ENCODE results near the gene SLC16A9.
"Not testable (repeated sequence)": the region's sequence is repeated elsewhere in the genome, so short reads cannot be mapped to it uniquely, and the experiment has no call there.

Gene SLC16A9

GRCh38 chr10:59709395-59710125 is at the start of gene SLC16A9:
SLC16A9 (minus strand) TSS chr10:59709850; CDS start chr10:59684291, 25,559 bp downstream.
- DNase-seq = peak; percentile 62
- in situ Hi-C loops (cut with HindIII; ENCODE audit: low pct_ligation_motif_present, low pct_unique_long_range_greater_than_20kb, low sequenced_read_pairs) = no loop called here

GRCh38 chr10:59757966-59758365 is 48.3 kb upstream of the SLC16A9 start:
- DNase-seq = no peak
- in situ Hi-C loops (cut with HindIII; ENCODE audit: low pct_ligation_motif_present, low pct_unique_long_range_greater_than_20kb, low sequenced_read_pairs) = no loop called here

GRCh38 chr10:59754951-59755350 is 45.3 kb upstream of the SLC16A9 start:
- in situ Hi-C loops (cut with HindIII; ENCODE audit: low pct_ligation_motif_present, low pct_unique_long_range_greater_than_20kb, low sequenced_read_pairs) = no loop called here
- DNase-seq = no peak

GRCh38 chr10:59753267-59753666 is 43.6 kb upstream of the SLC16A9 start, which contains the start of gene MRLN:
MRLN (minus strand) TSS chr10:59753455.
- in situ Hi-C loops (cut with HindIII; ENCODE audit: low pct_ligation_motif_present, low pct_unique_long_range_greater_than_20kb, low sequenced_read_pairs) = no loop called here
- DNase-seq = no peak

- DNase-seq = no peak
- in situ Hi-C loops (cut with HindIII; ENCODE audit: low pct_ligation_motif_present, low pct_unique_long_range_greater_than_20kb, low sequenced_read_pairs) = no loop called here
Measured at GRCh38 chr10:59752278-59752940, 42.8 kb upstream of the SLC16A9 start.

GRCh38 chr10:59750155-59750945 is 40.7 kb upstream of the SLC16A9 start:
- no peak for DNase-seq
- in situ Hi-C loops (cut with HindIII; ENCODE audit: low pct_ligation_motif_present, low pct_unique_long_range_greater_than_20kb, low sequenced_read_pairs) = no loop called here

- in situ Hi-C loops (cut with HindIII; ENCODE audit: low pct_ligation_motif_present, low pct_unique_long_range_greater_than_20kb, low sequenced_read_pairs) = no loop called here
- DNase-seq = no peak
Measured at GRCh38 chr10:59748834-59749233, 39.2 kb upstream of the SLC16A9 start.

GRCh38 chr10:59745163-59745650 is 35.6 kb upstream of the SLC16A9 start:
- in situ Hi-C loops (cut with HindIII; ENCODE audit: low pct_ligation_motif_present, low pct_unique_long_range_greater_than_20kb, low sequenced_read_pairs) = no loop called here
- DNase-seq = no peak

GRCh38 chr10:59744762-59745161 is 35.1 kb upstream of the SLC16A9 start:
- DNase-seq; in situ Hi-C loops (cut with HindIII; ENCODE audit: low pct_ligation_motif_present, low pct_unique_long_range_greater_than_20kb, low sequenced_read_pairs): not testable (repeated sequence)

GRCh38 chr10:59744156-59744555 is 34.5 kb upstream of the SLC16A9 start:
- in situ Hi-C loops (cut with HindIII; ENCODE audit: low pct_ligation_motif_present, low pct_unique_long_range_greater_than_20kb, low sequenced_read_pairs) = not testable (repeated sequence)

GRCh38 chr10:59741583-59741982 is 31.9 kb upstream of the SLC16A9 start:
- in situ Hi-C loops (cut with HindIII; ENCODE audit: low pct_ligation_motif_present, low pct_unique_long_range_greater_than_20kb, low sequenced_read_pairs) = no loop called here

More at GRCh38 chr10:59744156-59744555, 34.5 kb upstream of the SLC16A9 start:
- not testable (repeated sequence) for DNase-seq

GRCh38 chr10:59741048-59741447 is 31.4 kb upstream of the SLC16A9 start:
- in situ Hi-C loops (cut with HindIII; ENCODE audit: low pct_ligation_motif_present, low pct_unique_long_range_greater_than_20kb, low sequenced_read_pairs) = no loop called here
- DNase-seq = no peak

More at GRCh38 chr10:59741583-59741982, 31.9 kb upstream of the SLC16A9 start:
- DNase-seq = no peak

- no peak for DNase-seq
- in situ Hi-C loops (cut with HindIII; ENCODE audit: low pct_ligation_motif_present, low pct_unique_long_range_greater_than_20kb, low sequenced_read_pairs) = no loop called here
Measured at GRCh38 chr10:59736749-59737148, 27.1 kb upstream of the SLC16A9 start.

GRCh38 chr10:59735296-59735695 is 25.6 kb upstream of the SLC16A9 start:
- in situ Hi-C loops (cut with HindIII; ENCODE audit: low pct_ligation_motif_present, low pct_unique_long_range_greater_than_20kb, low sequenced_read_pairs) = no loop called here
- DNase-seq = no peak

- in situ Hi-C loops (cut with HindIII; ENCODE audit: low pct_ligation_motif_present, low pct_unique_long_range_greater_than_20kb, low sequenced_read_pairs) = no loop called here
Measured at GRCh38 chr10:59734014-59734462, 24.4 kb upstream of the SLC16A9 start.

GRCh38 chr10:59733321-59734013 is 23.8 kb upstream of the SLC16A9 start:
- in situ Hi-C loops (cut with HindIII; ENCODE audit: low pct_ligation_motif_present, low pct_unique_long_range_greater_than_20kb, low sequenced_read_pairs); DNase-seq: not testable (repeated sequence)

More at GRCh38 chr10:59734014-59734462, 24.4 kb upstream of the SLC16A9 start:
- no peak for DNase-seq

- DNase-seq; in situ Hi-C loops (cut with HindIII; ENCODE audit: low pct_ligation_motif_present, low pct_unique_long_range_greater_than_20kb, low sequenced_read_pairs): not testable (repeated sequence)
Measured at GRCh38 chr10:59732849-59733248, 23.2 kb upstream of the SLC16A9 start.

GRCh38 chr10:59729167-59729566 is 19.5 kb upstream of the SLC16A9 start:
- not testable (repeated sequence) for DNase-seq

More at GRCh38 chr10:59729167-59729566, 19.5 kb upstream of the SLC16A9 start:
- in situ Hi-C loops (cut with HindIII; ENCODE audit: low pct_ligation_motif_present, low pct_unique_long_range_greater_than_20kb, low sequenced_read_pairs) = not testable (repeated sequence)

Data from ACHN (cell line).